HepG2 (cell line): ENCODE measurements around the gene SORL1-AS1.

ENCODE experiments used
- AGO1 ChIP-seq: fragments of 200-400 bp; formaldehyde crosslinking; IDR thresholded peaks from 2 replicates; pipeline ENCODE4 v1.6.1; 2017; ENCODE audit warnings: mild to moderate bottlenecking, low read depth, low read length, moderate library complexity; ENCODE audit not compliant: poor library complexity, severe bottlenecking
- ARID5B ChIP-seq: IDR thresholded peaks from 2 replicates; pipeline ENCODE4 v1.4.0; 2020; ENCODE audit warnings: mild to moderate bottlenecking, missing genetic modification reagents
- BATF2 ChIP-seq: sonication (generic); formaldehyde crosslinking; IDR thresholded peaks from 2 replicates; pipeline ENCODE4 v1.8.0; 2022; ENCODE audit warnings: mild to moderate bottlenecking, missing genetic modification reagents, moderate library complexity
- CREBL2 ChIP-seq: sonication (generic); formaldehyde crosslinking; IDR thresholded peaks from 2 replicates; pipeline ENCODE4 v1.8.1; 2023; ENCODE audit warnings: missing genetic modification reagents, mild to moderate bottlenecking, borderline replicate concordance
- EEA1 ChIP-seq: sonication (generic); formaldehyde crosslinking; IDR thresholded peaks from 2 replicates; pipeline ENCODE4 v1.5.1; 2020; ENCODE audit warnings: mild to moderate bottlenecking, missing genetic modification reagents, borderline replicate concordance
- FUBP1 ChIP-seq: sonication (generic); formaldehyde crosslinking; IDR thresholded peaks from 2 replicates; pipeline ENCODE4 v1.5.1; 2020; ENCODE audit warnings: missing genetic modification reagents, mild to moderate bottlenecking, borderline replicate concordance
- GABPA ChIP-seq, 2 experiments: IDR thresholded peaks; 2 replicates each; pipeline ENCODE4 v1.6.1; 2011 to 2016; ENCODE audit warnings: low read depth in 2 of 2, low read length in 1 of 2, missing biosample characterization in 1 of 2, missing genetic modification characterization in 1 of 2
- GATAD1 ChIP-seq: IDR thresholded peaks from 2 replicates; pipeline ENCODE4 v1.6.1; 2016; ENCODE audit warnings: missing genetic modification reagents, missing compliant biosample characterization
- HDAC2 ChIP-seq: sonication (generic); formaldehyde crosslinking; IDR thresholded peaks from 2 replicates; pipeline ENCODE4 v1.4.0; 2020; ENCODE audit warnings: missing genetic modification reagents
- MED1 ChIP-seq: sonication (generic); formaldehyde crosslinking; IDR thresholded peaks from 2 replicates; pipeline ENCODE4 v1.4.0; 2020; ENCODE audit warnings: missing genetic modification reagents
- MTA3 ChIP-seq: sonication (generic); formaldehyde crosslinking; IDR thresholded peaks from 2 replicates; pipeline ENCODE4 v1.4.0; 2020; ENCODE audit warnings: missing genetic modification reagents
- NFKB2 ChIP-seq: sonication (generic); formaldehyde crosslinking; IDR thresholded peaks from 2 replicates; pipeline ENCODE4 v1.4.0; 2020; ENCODE audit warnings: missing genetic modification reagents, borderline replicate concordance
- NR2F1 ChIP-seq, 2 experiments: fragments of 450-650 bp in 1 of 2; formaldehyde crosslinking in 1 of 2; IDR thresholded peaks; 2 replicates each; pipeline versions ENCODE4 v1.5.0 to v1.6.1; 2016 to 2020; ENCODE audit warnings: mild to moderate bottlenecking in 1 of 2, missing compliant biosample characterization in 1 of 2, missing genetic modification reagents in 1 of 2, moderate library complexity in 1 of 2
- PHF20 ChIP-seq: sonication (generic); formaldehyde crosslinking; IDR thresholded peaks from 2 replicates; pipeline ENCODE4 v1.5.0; 2020; ENCODE audit warnings: mild to moderate bottlenecking, missing genetic modification reagents
- PLRG1 ChIP-seq: fragments of 450-650 bp; conservative IDR thresholded peaks from 2 replicates; pipeline ENCODE4 v1.6.1; 2016
- SKIL ChIP-seq: sonication (generic); formaldehyde crosslinking; IDR thresholded peaks from 2 replicates; pipeline ENCODE4 v1.8.0; 2022; ENCODE audit warnings: missing genetic modification reagents, mild to moderate bottlenecking, moderate library complexity, borderline replicate concordance
- TARDBP ChIP-seq: sonication (generic); formaldehyde crosslinking; IDR thresholded peaks from 2 replicates; pipeline ENCODE4 v1.8.0; 2022; ENCODE audit warnings: mild to moderate bottlenecking, missing genetic modification reagents
- TRIM24 ChIP-seq: sonication (generic); formaldehyde crosslinking; IDR thresholded peaks from 2 replicates; pipeline ENCODE4 v1.8.0; 2022; ENCODE audit warnings: mild to moderate bottlenecking, missing genetic modification reagents
- YEATS4 ChIP-seq: sonication (generic); formaldehyde crosslinking; IDR thresholded peaks from 2 replicates; pipeline ENCODE4 v1.4.0; 2020; ENCODE audit warnings: missing genetic modification reagents, borderline replicate concordance
- ZBTB20 ChIP-seq: sonication (generic); formaldehyde crosslinking; IDR thresholded peaks from 2 replicates; pipeline ENCODE4 v1.8.1; 2023; ENCODE audit warnings: missing genetic modification reagents, low read depth, mild to moderate bottlenecking, borderline replicate concordance
- ZFAT ChIP-seq: sonication (generic); formaldehyde crosslinking; conservative IDR thresholded peaks from 2 replicates; pipeline ENCODE4 v1.8.1; 2023; ENCODE audit warnings: missing genetic modification reagents, inconsistent platforms
- ZNF441 ChIP-seq: sonication (generic); formaldehyde crosslinking; IDR thresholded peaks from 2 replicates; pipeline ENCODE4 v1.7.0; 2021; ENCODE audit warnings: missing genetic modification reagents, borderline replicate concordance

The SORL1-AS1 gene

GRCh38 chr11:121460941-121461514 lies 8.3 kb upstream of the SORL1-AS1 start (continued):
- TF ChIP-seq AGO1 (no peak), GATAD1 (CRISPR knock-in tag) (no peak), GABPA (IDR thresholded peaks at IDR 0.05; ENCODE audit: low read depth, low read length) (no peak), GABPA (CRISPR knock-in tag; IDR thresholded peaks at IDR 0.05; ENCODE audit: low read depth) (no peak), ZNF441 (no peak), TARDBP (CRISPR knock-in tag) (no peak), CREBL2 (CRISPR knock-in tag) (no peak), ZFAT (no peak), PHF20 (no peak), BATF2 (CRISPR knock-in tag) (no peak), YEATS4 (no peak), HDAC2 (peak; percentile 68; the same call in 1 of the 2 replicates), NFKB2 (CRISPR knock-in tag) (no peak), EEA1 (CRISPR knock-in tag) (no peak), PLRG1 (no peak), SKIL (CRISPR knock-in tag) (no peak), NR2F1 (CRISPR knock-in tag; IDR thresholded peaks at IDR 0.05) (no peak), ARID5B (CRISPR knock-in tag) (peak; percentile 67), TRIM24 (no peak), ZBTB20 (CRISPR knock-in tag) (no peak), MED1 (peak; percentile 87), FUBP1 (no peak), MTA3 (CRISPR knock-in tag) (no peak)
